OCI-M2 (cell line): ENCODE measurements around the gene SNRPE.

Experiments used
- DNase-seq: peaks from one replicate; lab custom pipeline; 2025; ENCODE audit not compliant: unreplicated experiment; lab: John Stamatoyannopoulos, UW

SNRPE gene

GRCh38 chr1:203878422-203878821 lies 17.0 kb downstream of the SNRPE start:
- no peak for DNase-seq

DNA sequence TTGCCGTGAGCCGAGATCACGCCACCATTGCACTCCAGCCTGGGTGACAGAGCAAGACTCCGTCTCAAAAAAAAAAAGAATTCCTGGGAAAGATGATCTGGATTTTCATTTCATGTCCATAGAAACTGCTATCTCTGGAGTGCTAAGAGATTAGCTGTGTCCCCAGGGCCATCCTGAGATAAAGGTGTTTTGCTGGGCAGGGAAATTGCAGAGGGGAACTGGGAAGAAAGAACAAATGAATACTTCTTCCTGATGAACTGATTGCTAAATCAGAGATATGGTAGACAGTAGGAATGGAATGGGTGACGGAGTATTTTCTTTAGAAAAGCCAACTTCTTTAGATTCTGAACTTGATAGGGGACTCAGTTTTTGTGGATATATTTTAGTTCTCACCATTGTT lies 19.2 kb downstream of the SNRPE start:
- DNase-seq = no peak

GRCh38 chr1:203888807-203889251 lies 27.4 kb downstream of the SNRPE start:
- no peak for DNase-seq

DNA sequence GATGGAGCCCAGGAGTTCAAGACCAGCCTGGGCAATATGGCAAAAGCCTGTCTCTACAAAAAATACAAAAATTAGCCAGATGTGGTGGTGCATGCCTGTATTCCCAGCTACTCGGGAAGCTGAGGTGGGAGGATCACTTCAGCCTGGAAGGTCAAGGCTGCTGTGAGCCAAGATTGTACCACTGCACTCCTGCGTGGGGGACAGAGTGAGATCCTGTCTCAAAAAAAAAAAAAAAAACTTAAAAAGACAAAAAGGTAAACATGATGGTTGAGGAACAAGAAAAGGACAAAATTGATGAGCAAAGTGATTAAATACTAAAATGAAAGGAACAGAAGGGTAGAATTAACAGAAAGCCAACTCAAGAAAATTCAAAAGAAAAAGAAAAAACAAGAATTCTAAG lies 30.6 kb downstream of the SNRPE start:
- no peak for DNase-seq

- no peak for DNase-seq
These were observed 37.3 kb downstream of the SNRPE start for GRCh38 chr1:203898458-203899352.

- DNase-seq = no peak
These were observed 37.9 kb downstream of the SNRPE start for GRCh38 chr1:203899353-203899716.

- no peak for DNase-seq
These were observed 38.7 kb downstream of the SNRPE start for GRCh38 chr1:203899869-203900714.

DNA sequence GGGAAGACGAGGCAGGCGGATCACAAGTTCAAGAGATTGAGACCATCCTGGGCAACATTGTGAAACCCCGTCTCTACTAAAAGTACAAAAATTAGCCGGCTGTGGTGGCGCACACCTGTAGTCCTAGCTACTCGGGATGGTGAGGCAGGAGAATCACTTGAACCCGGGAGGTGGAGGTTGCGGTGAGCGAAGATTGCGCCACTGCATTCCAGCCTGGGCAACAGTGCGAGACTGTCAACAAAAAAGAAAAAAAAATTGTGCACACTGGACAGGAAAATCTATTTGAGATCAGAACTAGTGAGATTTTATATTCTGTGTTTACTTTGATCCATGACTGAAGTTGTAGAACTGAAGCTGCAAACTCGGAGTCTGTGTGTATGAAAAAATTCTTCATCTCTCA lies 40.2 kb downstream of the SNRPE start:
- no peak for DNase-seq

DNA sequence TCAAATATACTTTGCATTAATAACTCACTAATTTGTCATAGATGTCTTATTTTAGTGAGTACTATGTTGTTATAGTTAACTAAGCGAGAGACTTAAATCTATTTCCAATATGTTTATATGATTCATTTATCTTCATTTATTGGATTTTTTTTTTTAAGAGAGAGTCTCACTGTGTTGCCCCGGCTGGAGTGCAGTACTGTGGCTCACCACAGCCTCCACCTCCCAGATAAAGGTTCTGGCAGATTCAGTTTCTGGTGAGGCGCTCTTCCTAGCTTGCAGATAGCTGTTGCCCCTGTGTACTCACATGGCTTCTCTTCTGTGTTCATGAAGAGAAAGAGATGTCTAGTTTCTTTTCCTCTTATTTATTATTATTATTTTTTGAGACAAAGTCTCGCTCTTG lies 43.9 kb downstream of the SNRPE start:
- DNase-seq = no peak

DNA sequence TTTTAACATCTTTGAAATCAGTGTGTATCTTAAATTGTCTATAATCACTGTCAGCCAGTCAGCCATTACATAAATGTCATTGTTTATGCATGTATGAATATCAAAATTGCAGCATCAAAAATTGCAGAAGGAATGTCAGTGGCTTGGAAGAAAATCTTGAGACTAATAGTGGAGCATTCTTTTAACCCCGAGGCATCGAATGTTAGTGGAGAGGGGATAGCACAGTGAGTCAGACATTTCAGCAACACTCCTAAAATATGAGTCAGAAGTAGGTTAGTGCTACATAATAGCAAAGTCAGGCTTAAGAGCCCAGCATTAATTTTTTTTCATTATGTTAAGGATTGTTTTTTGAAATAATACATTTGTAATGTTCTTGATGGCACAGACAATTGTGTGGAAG lies 45.5 kb downstream of the SNRPE start:
- no peak for DNase-seq

GRCh38 chr1:203907901-203908300 lies 46.5 kb downstream of the SNRPE start:
- DNase-seq = no peak

DNA sequence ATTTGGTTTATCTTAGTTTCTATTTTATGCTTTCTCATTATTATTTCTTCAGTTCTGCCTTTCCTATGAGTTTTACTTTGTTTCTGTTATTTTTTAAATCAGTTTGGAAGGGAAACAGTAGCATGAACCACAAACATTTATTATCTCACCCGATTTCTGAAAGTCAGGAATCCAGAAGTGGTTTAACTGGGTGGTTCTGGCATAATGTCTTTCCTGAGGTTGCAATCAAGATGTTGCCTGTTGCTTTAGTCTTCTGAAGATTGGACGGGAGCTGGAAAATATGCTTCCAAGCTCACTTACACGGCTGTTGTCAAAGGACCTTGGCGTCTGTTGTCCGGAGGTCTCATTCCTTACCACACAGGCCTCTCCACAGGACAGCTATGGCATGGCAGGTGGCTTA lies 50.4 kb downstream of the SNRPE start:
- no peak for DNase-seq

DNA sequence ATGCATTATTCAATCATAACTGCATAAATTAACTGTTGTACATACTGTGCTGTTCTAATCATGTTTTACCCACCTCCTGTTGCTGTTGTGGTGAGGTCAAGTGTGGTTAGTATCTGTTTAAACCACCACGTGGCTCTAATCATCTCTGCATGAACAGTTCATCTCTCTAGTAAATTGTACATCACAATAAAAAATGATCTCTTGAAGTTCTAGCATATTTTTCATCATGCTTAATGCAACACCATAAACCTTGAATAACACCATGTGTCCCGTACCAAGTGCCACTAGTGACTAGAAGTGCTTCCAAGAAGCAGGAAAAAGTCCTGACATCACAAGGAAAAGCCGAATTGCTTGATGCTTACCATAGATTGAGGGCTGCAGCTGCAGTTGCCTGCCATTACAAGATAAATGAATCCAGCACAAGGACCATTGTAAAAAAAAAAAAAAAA lies 51.7 kb downstream of the SNRPE start:
- no peak for DNase-seq

GRCh38 chr1:203914292-203914691 lies 52.9 kb downstream of the SNRPE start:
- no peak for DNase-seq

GRCh38 chr1:203915811-203916210 lies 54.4 kb downstream of the SNRPE start:
- DNase-seq = no peak

DNA sequence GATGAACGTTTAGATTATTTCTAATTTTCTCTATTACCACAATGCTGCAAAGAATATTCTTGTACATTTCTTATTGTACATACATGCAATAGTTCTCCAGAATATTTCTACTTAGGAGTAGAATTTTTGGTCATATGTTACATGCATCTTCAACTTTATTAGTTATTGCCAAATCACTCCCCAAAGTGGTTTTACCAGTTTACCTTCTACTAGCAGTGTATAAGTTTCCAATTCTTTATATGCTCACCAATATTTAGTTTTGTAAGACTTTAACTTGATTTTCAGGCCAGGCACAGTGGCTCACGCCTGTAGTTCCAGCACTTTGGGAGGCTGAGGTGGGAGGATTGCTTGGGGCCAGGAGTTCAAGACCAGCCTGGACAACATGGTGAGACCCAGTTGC lies 55.4 kb downstream of the SNRPE start:
- DNase-seq = no peak
